Measurements from ENCODE around the gene SLC30A3.
A peak's percentile ranks its signal among the peaks of the same experiment; 100 is the strongest.
"Not testable (repeated sequence)": the region's sequence is repeated elsewhere in the genome, so short reads cannot be mapped to it uniquely, and the experiment has no call there.

SLC30A3 gene

GRCh38 chr2:27284996-27285395 lies 22.1 kb upstream of the SLC30A3 start:
- DNase-seq: no peak

GRCh38 chr2:27282892-27283291 lies 20.0 kb upstream of the SLC30A3 start:
- no peak for DNase-seq

- no peak for DNase-seq
Observed at GRCh38 chr2:27281855-27282559, 19.2 kb upstream of the SLC30A3 start, which contains the start of gene TRIM54. Gene TRIM54, plus strand, starts transcription at chr2:27282429. Its CDS starts 303 bp downstream, at chr2:27282732.

- DNase-seq: no peak
Observed at GRCh38 chr2:27281442-27281841, 18.6 kb upstream of the SLC30A3 start.

GRCh38 chr2:27280826-27281225 lies 18.0 kb upstream of the SLC30A3 start:
- DNase-seq: no peak

GRCh38 chr2:27278010-27278409 lies 15.2 kb upstream of the SLC30A3 start:
- DNase-seq: no peak

- DNase-seq: no peak
Observed at GRCh38 chr2:27275211-27276150, 12.6 kb upstream of the SLC30A3 start, which contains the start of gene DNAJC5G. Gene DNAJC5G, plus strand, starts transcription at chr2:27275433. Its CDS starts 1,296 bp downstream, at chr2:27276729.

- DNase-seq: not testable (repeated sequence)
Observed at GRCh38 chr2:27272537-27273522, 10.0 kb upstream of the SLC30A3 start.

GRCh38 chr2:27271631-27272340 lies 8.9 kb upstream of the SLC30A3 start:
- no peak for DNase-seq

- DNase-seq: no peak
Observed at GRCh38 chr2:27270670-27271069, 7.8 kb upstream of the SLC30A3 start.

GRCh38 chr2:27270131-27270530 lies 7.3 kb upstream of the SLC30A3 start:
- DNase-seq: no peak

- not testable (repeated sequence) for DNase-seq
Observed at GRCh38 chr2:27268296-27268695, 5.4 kb upstream of the SLC30A3 start.

GRCh38 chr2:27265536-27265870 lies 2.7 kb upstream of the SLC30A3 start:
- DNase-seq: no peak

- peak; percentile 24 for DNase-seq
Observed at GRCh38 chr2:27264753-27265535, 2.1 kb upstream of the SLC30A3 start.

GRCh38 chr2:27264253-27264752 lies 1.5 kb upstream of the SLC30A3 start:
- DNase-seq: no peak

GRCh38 chr2:27263287-27264252 lies 723 bp upstream of the SLC30A3 start:
- DNase-seq: no peak

- no peak for DNase-seq
Observed at GRCh38 chr2:27261926-27262298, 935 bp downstream of the SLC30A3 start.

GRCh38 chr2:27261241-27261925 lies 1.5 kb downstream of the SLC30A3 start:
- no peak for DNase-seq

GRCh38 chr2:27258051-27258450 lies 4.8 kb downstream of the SLC30A3 start:
- no peak for DNase-seq

Data from midbrain (tissue), 1 donor.